ENCODE measurements around the gene ERMP1.
"Not testable (repeated sequence)": the region's sequence is repeated elsewhere in the genome, so short reads cannot be mapped to it uniquely, and the experiment has no call there.

ERMP1 gene

DNA sequence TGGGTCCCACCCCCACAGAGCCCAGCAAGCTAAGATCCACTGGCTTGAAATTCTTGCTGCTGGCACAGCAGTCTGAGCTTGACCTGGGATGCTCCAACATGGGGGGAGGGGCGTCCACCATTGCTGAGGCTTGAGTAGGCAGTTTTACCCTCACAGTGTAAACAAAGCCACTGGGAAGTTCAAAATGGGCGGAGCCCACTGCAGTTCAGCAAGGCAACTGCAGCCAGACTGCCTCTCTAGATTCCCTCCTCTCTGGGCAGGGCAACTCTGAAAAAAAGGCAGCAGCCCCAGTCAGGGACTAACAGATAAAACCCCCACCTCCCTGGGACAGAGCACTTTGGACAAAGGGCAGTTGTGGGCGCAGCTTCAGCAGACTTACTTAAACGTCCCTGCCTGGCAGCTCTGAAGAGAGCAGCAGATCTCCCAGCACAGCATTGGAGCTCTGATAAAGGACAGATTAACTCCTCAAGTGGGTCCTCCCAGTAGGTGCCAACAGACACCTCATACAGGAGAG is 53.2 kb downstream of the ERMP1 start:
- not testable (repeated sequence) for DNase-seq

DNA sequence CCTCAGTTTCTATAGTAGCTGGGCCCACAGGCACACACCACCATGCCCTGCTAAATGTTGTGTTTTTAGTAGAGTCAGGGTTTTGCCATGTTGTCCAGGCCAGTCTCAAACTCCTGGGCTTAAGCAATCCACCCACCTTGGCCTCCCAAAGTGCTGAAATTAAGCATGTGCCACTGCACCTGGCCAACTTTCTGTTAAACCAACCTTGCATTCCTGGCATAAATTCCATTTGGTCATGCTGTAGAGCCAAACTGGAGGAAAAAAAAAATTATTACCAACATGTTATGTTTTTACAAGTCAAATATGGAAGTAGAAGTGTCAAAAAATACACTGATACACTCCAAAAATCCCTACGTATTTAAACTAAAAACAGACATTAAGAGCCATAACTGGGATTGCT is 54.1 kb downstream of the ERMP1 start:
- no peak for DNase-seq

GRCh38 chr9:5773324-5773999 is 59.5 kb downstream of the ERMP1 start:
- no peak for DNase-seq

- DNase-seq, result no peak
These were observed 64.7 kb downstream of the ERMP1 start for GRCh38 chr9:5767968-5768932.

- DNase-seq, result no peak
These were observed 68.6 kb downstream of the ERMP1 start for GRCh38 chr9:5764130-5764868.

DNA sequence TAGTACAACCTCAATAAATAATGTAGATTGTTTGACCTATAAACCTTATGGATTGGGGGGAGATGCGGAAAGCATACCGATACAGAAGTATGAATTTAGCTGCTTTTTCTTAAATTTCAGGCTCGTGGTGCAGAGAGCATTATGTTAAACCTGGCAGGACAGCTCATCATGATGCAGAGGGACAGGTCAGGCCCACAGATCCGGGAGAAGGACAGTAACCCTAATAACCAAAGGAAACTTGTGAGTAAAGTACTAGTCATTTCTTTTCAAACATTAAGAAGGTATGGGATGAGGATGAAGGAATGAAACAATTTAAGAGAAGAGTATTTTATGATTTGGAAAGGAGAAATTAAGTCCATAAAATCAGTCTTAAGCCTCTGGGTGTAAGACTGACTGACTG is 70.5 kb downstream of the ERMP1 start:
- DNase-seq, result no peak

GRCh38 chr9:5760338-5760737 is 72.6 kb downstream of the ERMP1 start:
- no peak for DNase-seq

- DNase-seq, result no peak
These were observed 76.3 kb downstream of the ERMP1 start for GRCh38 chr9:5756633-5757032.

- no peak for DNase-seq
These were observed 82.3 kb downstream of the ERMP1 start for GRCh38 chr9:5750569-5750968.

GRCh38 chr9:5749306-5749705 is 83.6 kb downstream of the ERMP1 start:
- DNase-seq, result no peak

DNA sequence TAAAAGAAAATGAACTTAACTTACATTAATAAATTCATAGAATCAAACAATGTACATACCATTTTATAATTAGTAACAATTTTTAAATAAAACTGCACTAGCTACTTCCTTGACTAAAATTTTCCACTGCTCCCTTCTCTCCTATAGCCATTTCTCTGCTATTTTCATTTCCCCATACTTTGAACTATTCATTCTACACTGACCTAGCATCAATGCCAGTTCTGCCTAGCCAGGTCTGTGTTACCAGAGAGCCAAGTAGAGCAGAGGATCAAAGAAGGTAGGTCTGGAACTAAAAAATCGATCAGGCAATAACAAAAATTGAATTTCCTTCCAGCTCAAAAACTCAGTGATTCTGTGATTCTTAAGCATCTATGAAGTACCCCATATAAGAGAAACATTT is 84.5 kb downstream of the ERMP1 start:
- DNase-seq, result no peak

DNA sequence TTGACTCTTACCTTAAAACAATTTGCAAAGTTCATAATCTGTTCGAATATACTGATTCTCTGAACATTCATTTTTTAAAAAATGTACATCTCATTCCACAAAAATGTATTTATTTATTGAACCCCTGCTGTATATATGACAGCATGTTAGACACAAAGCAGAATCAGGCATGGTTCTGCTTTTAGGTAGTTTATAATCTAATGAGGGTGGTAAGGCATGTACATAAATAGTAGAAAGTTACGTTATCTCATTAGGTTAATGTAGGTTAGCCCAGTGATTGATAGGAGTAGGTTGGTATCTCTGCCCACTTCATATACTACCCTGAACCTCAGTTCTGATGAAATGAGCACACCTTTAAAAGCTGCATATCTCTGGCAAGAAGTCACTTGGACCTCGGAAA is 89.8 kb downstream of the ERMP1 start:
- no peak for DNase-seq

DNA sequence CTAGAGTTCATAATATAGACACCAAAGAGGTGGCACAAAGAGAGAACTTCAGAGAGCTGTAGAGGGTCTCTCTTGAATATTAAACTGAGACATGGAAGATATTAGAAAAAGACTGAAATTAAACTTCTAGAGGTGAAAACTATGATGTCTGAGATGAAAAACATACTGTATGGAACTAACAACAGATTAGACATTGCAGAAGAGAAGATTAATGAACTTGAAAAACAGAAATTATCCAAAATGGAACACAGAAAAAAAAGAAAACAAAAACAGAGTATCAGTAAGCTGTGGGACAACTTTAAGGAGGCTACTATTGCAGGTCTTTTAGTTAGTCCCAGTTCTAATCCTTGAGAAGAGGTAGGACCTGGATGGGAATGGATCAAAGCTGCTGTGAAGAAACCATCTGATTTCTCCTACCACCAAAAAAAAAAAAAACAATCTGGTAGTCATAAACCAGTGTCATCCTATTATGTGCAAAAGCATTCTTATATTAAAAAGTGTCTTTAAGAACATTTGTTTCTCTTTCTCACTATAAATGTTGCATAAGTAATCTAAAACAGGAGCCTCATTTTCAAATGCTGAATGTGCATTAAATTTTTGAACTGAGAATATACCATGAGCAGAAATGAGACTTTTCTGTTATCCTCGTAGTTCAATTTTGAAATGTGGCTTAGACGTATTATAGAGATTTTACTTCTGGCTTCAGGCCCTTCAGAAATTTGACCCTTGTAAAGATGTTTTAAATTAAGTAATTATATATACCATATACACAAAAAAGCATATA is 96.2 kb downstream of the ERMP1 start:
- no peak for DNase-seq

DNA sequence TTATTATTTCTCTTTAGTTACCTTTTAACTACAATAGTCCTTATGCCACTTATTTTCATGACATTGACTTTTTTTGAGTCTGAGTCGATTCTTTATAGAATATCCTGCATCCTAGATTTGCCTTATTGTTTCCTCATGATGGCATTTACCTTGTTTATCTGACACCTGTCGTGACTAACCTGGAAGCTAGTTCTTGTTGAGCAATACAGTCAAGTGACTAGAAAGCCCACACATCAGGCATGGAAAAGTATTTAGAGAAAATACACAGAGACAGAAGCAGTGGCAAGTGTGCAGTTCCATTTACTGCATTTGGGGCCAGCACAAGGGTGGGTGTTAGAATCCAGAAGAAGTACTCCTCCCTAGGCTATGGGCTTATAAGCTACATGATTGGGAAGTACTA is 97.8 kb downstream of the ERMP1 start:
- DNase-seq, result no peak
